ENCODE results near the gene BMERB1.
"Not testable (repeated sequence)": the region's sequence is repeated elsewhere in the genome, so short reads cannot be mapped to it uniquely, and the experiment has no call there.

BMERB1 gene

GRCh38 chr16:15559176-15559575, 124.8 kb downstream of the BMERB1 start:
- H3K4me1 ChIP-seq: no peaks in the 10 kb centered on the region

GRCh38 chr16:15564604-15565339, 130.4 kb downstream of the BMERB1 start:
- Histone ChIP-seq H3K4me2 (ENCODE audit: low read length) (no peak overlapping the region), H3K27ac (no peak overlapping the region), H3K4me3 (ENCODE audit: low read depth, low read length) (no peak overlapping the region), H3K27me3 (ENCODE audit: control insufficient read depth, insufficient read depth, low read length) (no peaks in the 10 kb centered on the region), H3K9me3 (ENCODE audit: control insufficient read depth, low read length) (no peaks in the 10 kb centered on the region), H3K4me1 (no peaks in the 10 kb centered on the region), H3K9ac (no peak overlapping the region), H3K79me2 (no peaks in the 10 kb centered on the region), H2AFZ (no peak overlapping the region), H3K36me3 (ENCODE audit: control insufficient read depth, insufficient read depth, low read length) (no peaks in the 10 kb centered on the region)
- TF ChIP-seq CTCF (IDR thresholded peaks at IDR 0.05): no peak

More at GRCh38 chr16:15559176-15559575, 124.8 kb downstream of the BMERB1 start:
- H3K27ac ChIP-seq: no peak overlapping the region
- no peak overlapping the region for H3K4me3 ChIP-seq (ENCODE audit: low read depth, low read length)
- no peak overlapping the region for H3K4me2 ChIP-seq (ENCODE audit: low read length)
- H3K36me3 ChIP-seq (ENCODE audit: control insufficient read depth, insufficient read depth, low read length): no peaks in the 10 kb centered on the region
- H3K9ac ChIP-seq: no peak overlapping the region
- no peaks in the 10 kb centered on the region for H3K27me3 ChIP-seq (ENCODE audit: control insufficient read depth, insufficient read depth, low read length)
- TF ChIP-seq CTCF (IDR thresholded peaks at IDR 0.05): no peak
- H3K79me2 ChIP-seq: peaks cover 6% of the 10 kb centered on the region
- H3K9me3 ChIP-seq (ENCODE audit: control insufficient read depth, low read length): no peaks in the 10 kb centered on the region
- H2AFZ ChIP-seq: no peak overlapping the region

- Histone ChIP-seq H3K9ac (no peak overlapping the region), H3K27ac (no peak overlapping the region), H3K4me2 (ENCODE audit: low read length) (no peak overlapping the region), H3K9me3 (ENCODE audit: control insufficient read depth, low read length) (no peaks in the 10 kb centered on the region), H3K36me3 (ENCODE audit: control insufficient read depth, insufficient read depth, low read length) (no peaks in the 10 kb centered on the region), H3K4me3 (ENCODE audit: low read depth, low read length) (no peak overlapping the region), H3K27me3 (ENCODE audit: control insufficient read depth, insufficient read depth, low read length) (no peaks in the 10 kb centered on the region), H3K79me2 (no peaks in the 10 kb centered on the region), H3K4me1 (no peaks in the 10 kb centered on the region), H2AFZ (no peak overlapping the region)
- no peak for TF ChIP-seq CTCF (IDR thresholded peaks at IDR 0.05)
Observed at GRCh38 chr16:15566095-15566494, 131.7 kb downstream of the BMERB1 start.

- no peaks in the 10 kb centered on the region for H3K27me3 ChIP-seq (ENCODE audit: control insufficient read depth, insufficient read depth, low read length)
- no peak overlapping the region for H2AFZ ChIP-seq
- H3K27ac ChIP-seq: no peak overlapping the region
- no peak overlapping the region for H3K9ac ChIP-seq
- no peaks in the 10 kb centered on the region for H3K4me1 ChIP-seq
- H3K4me2 ChIP-seq (ENCODE audit: low read length): no peak overlapping the region
- no peaks in the 10 kb centered on the region for H3K9me3 ChIP-seq (ENCODE audit: control insufficient read depth, low read length)
- no peak overlapping the region for H3K4me3 ChIP-seq (ENCODE audit: low read depth, low read length)
- H3K79me2 ChIP-seq: no peaks in the 10 kb centered on the region
- H3K36me3 ChIP-seq (ENCODE audit: control insufficient read depth, insufficient read depth, low read length): no peaks in the 10 kb centered on the region
- TF ChIP-seq CTCF (IDR thresholded peaks at IDR 0.05): no peak
Observed at GRCh38 chr16:15567823-15568222, 133.4 kb downstream of the BMERB1 start.

GRCh38 chr16:15570666-15571065, 136.3 kb downstream of the BMERB1 start:
- not testable (repeated sequence) for H3K4me2 ChIP-seq (ENCODE audit: low read length); H3K9ac ChIP-seq; H3K27me3 ChIP-seq (ENCODE audit: control insufficient read depth, insufficient read depth, low read length); H3K27ac ChIP-seq; H3K9me3 ChIP-seq (ENCODE audit: control insufficient read depth, low read length); H3K4me1 ChIP-seq; H3K36me3 ChIP-seq (ENCODE audit: control insufficient read depth, insufficient read depth, low read length); H3K4me3 ChIP-seq (ENCODE audit: low read depth, low read length); H2AFZ ChIP-seq; H3K79me2 ChIP-seq

Measured in parathyroid adenoma (tissue), 2 donors.